SK-N-MC (cell line): ENCODE results near the gene ANGEL1.

ENCODE experiments used
- FOXP2 ChIP-seq: optimal IDR thresholded peaks from 2 replicates; pipeline ENCODE3; 2011; ENCODE audit warnings: mild to moderate bottlenecking, moderate library complexity; ENCODE audit not compliant: insufficient read depth; ENCODE audit errors: extremely low read length, control extremely low read depth
- POLR2AphosphoS5 ChIP-seq: IDR thresholded peaks from 2 replicates; pipeline ENCODE4 v1.6.1; 2012; ENCODE audit warnings: mild to moderate bottlenecking, low read depth, low read length, borderline replicate concordance

GRCh38 chr14:76837524-76837923, 24.8 kb upstream of the ANGEL1 start:
- TF ChIP-seq FOXP2: no peak
- TF ChIP-seq POLR2AphosphoS5: no peak
